Aorta (tissue), 5 donors: Measurements from ENCODE around the gene CFAP99. TPM values are rescaled to one million over a fixed set of nuclear protein-coding genes. Genes with fewer than 3 reads are reported as not detected.

ENCODE experiments used
- ATAC-seq: fragments of 200-7000 bp; cut with Tn5 transposase; one replicate; pipeline ENCODE4 v1.9.1; 2022; ENCODE audit warnings: moderate library complexity; ENCODE audit not compliant: low FRiP score
- DNase-seq, 2 donors: peaks; one replicate each; pipeline ENCODE4 v3.0.0-alpha.2; 2020
- H3K27ac ChIP-seq, 2 donors: one replicate each; pipeline ENCODE4 v1.5.1; 2013; ENCODE audit warnings: low read length in 2 of 2, mild to moderate bottlenecking in 2 of 2, moderate library complexity in 2 of 2, control low read depth in 1 of 2, inconsistent platforms in 1 of 2, low read depth in 1 of 2
- H3K27me3 ChIP-seq, 2 donors: one replicate each; pipeline ENCODE4 v1.6.1; 2013; ENCODE audit warnings: control low read depth in 1 of 2, low read length in 1 of 2, mild to moderate bottlenecking in 1 of 2, moderate library complexity in 1 of 2; ENCODE audit not compliant: insufficient read depth in 2 of 2, control insufficient read depth in 1 of 2
- H3K36me3 ChIP-seq, 2 donors: one replicate each; pipeline ENCODE4 v1.6.1; 2013; ENCODE audit warnings: control low read depth in 1 of 2, low read length in 1 of 2, mild to moderate bottlenecking in 1 of 2; ENCODE audit not compliant: insufficient read depth in 2 of 2, control insufficient read depth in 1 of 2
- H3K4me1 ChIP-seq, 2 donors: one replicate each; pipeline ENCODE4 v1.6.1; 2013; ENCODE audit warnings: low read length in 2 of 2, control low read depth in 1 of 2, mild to moderate bottlenecking in 1 of 2, moderate library complexity in 1 of 2; ENCODE audit not compliant: insufficient read depth in 2 of 2, control insufficient read depth in 1 of 2
- H3K4me3 ChIP-seq, 2 donors: one replicate each; pipeline ENCODE4 v1.5.1; 2013; ENCODE audit warnings: low read length in 2 of 2, control low read depth in 1 of 2, mild to moderate bottlenecking in 1 of 2
- H3K9me3 ChIP-seq: one replicate; pipeline ENCODE4 v1.6.1; 2013; ENCODE audit warnings: mild to moderate bottlenecking, low read length; ENCODE audit not compliant: control insufficient read depth
- WGBS, 2 donors: extraction: QIAGEN DNeasy Blood & Tissue Kit; methylation state at CpG; one replicate each; pipeline ENCODE4 v1.1.7; 2013; 5-methylcytosine and 5-hydroxymethylcytosine counted together
- intact Hi-C, 2 donors: fragments of 100-400 bp; cut with DNase I; formaldehyde crosslinking; loops; one replicate each; pipeline versions ENCODE4 v1.14.2 to v1.15.0; 2022
- long read RNA-seq, 2 donors: library from polyadenylated mRNA; unstranded; transcript quantifications; one replicate each; pipeline ENCODE4 v2.0.0, GENCODE V29; 2020 to 2021
- polyA plus RNA-seq, 2 donors: library from polyadenylated mRNA; stranded (reverse); fragments of 200-250 nt; gene quantifications; one replicate each; pipeline ENCODE4 v1.2.3, GENCODE V29; 2013
- total RNA-seq, 2 donors: library from RNA; stranded (reverse); fragmentation: NEBNext Ultra II Directional; extraction: Animal tissue kit (Norgen Biotek cat#: 25700); gene quantifications; one replicate each; pipeline ENCODE4 v1.2.1, GENCODE V29; 2021
- donor health status: healthy with polysubstance abuse.
- donor health status: Bipolar disorder and iron deficiency.
- donor health status: DM: no; HTN: no; CAD: no.
- donor health status: DM: no; HTN: no; CAD: no.
- donor health status: DM: yes; HTN: yes; CAD: no.

Gene CFAP99
- total RNA-seq: under 1 TPM in 1 of 2 donors, not detected in 1; 0.13 TPM
- polyA plus RNA-seq: not detected
- long read RNA-seq, donor 1: 0 reads
- long read RNA-seq, donor 2: 0 reads

DNA sequence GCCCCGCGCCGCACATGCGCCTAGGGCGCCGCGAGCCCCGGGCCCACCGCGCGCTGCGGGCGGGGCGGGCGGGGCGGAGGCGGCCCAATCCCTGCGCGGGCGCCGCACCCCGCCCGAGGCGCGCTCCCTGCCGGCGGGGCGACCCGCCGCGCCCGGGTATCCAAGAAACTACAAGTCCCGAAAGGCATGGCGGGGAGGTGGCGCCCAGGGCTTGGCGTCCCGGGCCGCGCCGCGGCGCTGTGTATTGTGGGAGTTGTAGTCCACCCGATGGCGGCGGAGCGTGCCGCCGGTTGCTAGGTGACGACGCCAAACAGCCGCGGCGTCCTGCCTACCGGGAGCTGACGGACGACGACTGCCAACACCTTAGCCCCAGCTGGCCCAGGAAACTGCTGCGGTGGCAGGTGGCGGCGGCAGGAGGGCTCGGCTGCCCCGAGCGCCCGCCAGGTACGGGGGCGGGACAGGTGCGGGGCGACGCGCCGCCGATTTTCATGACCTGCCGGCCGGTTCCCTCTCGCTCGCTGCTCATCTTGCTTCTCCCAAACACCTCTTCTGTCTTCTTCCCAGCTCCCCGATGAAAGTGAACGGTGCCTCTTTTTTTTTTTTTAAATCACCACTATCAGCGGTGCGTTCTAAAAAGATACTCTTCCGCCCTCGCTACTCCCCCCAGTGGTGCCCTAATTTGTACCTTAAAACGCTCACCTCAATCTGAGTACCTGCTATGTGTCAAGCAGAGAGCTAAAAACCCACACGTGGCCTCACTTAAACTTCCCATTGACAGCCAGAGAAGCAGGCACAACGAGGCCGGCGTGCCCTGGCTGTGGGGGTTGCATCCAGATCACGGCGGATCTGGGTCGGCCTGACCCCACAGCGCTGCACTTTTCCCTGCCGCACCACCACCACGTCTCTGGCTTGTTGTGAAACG, at the start of gene CFAP99:
Gene CFAP99 (plus strand): TSS at position 306 of the 922 bp plus-strand sequence.
- Histone ChIP-seq H3K36me3 (no peaks in the 10 kb centered on the region), H3K27ac (no peak within 1 kb of the TSS), H3K9me3 (no peaks in the 10 kb centered on the region), H3K27me3 (no peaks in the 10 kb centered on the region), H3K4me3 (peak within 1 kb of the TSS; percentile 77 to 91), H3K4me1 (peaks cover 0 to 3% of the 10 kb centered on the region in 2 donors)
- intact Hi-C loops: loop anchor here (2.0 to 10.0 kb wide), 3 partner anchors 118 to 157 kb away; partner anchors contain the start of genes MXD4 (in 2 of the 2) and FAM193A (in 1 of the 2)
- 1% methylated on average over 78 to 94 of the region's 94 CpGs for WGBS, 2 donors
- ATAC-seq (peak; percentile 96), DNase-seq (peak; percentile 99)

GRCh38 chr4:2370597-2371320, 48.0 kb upstream of the CFAP99 start:
- WGBS, 2 donors: 83 to 85% methylated on average over 26 of the region's 26 CpGs
- no peaks in the 10 kb centered on the region for H3K36me3 ChIP-seq
- ATAC-seq (no peak), DNase-seq (peak; percentile 37 to 70)
- H3K27me3 ChIP-seq: no peaks in the 10 kb centered on the region
- no peaks in the 10 kb centered on the region for H3K4me1 ChIP-seq
- peaks cover 2% of the 10 kb centered on the region for H3K9me3 ChIP-seq
- H3K4me3 ChIP-seq: no peak overlapping the region
- no peak overlapping the region for H3K27ac ChIP-seq
- intact Hi-C loops: no loop called here

DNA sequence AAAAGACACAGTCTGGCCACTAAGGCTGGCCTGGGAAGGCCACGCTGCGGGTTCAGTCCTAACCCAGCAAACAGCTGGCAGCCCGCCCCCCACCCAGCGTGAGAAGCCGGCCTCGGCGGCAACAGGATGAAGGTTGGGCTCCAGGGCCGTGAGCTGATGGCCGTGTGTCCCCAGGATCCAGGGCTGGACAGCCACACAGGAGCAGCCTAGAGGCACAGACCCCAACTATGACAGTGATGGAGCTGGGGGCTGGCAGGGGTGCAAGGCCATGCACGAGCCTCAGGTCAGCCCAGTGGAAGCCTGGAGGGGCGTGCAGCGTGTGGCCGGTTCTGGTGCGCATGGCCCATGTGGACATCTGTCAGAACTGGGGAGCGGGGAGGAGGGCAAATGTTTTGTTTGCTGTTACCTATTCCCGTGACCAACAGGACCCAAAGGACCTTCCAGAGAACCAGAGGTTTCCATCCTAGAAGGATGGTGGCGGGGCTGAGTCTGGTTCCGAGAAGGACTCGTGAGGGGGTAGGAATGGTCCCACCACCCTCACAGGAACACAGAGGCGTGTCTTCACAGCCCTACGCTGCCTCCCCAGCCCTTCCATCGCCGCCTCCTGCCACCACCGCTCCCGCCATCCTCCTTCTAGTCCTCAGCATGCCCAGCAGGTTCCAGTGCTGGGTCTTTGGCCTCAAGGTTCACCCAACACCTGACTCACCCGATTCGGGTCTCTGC, 46.8 kb upstream of the CFAP99 start:
- Histone ChIP-seq H3K36me3 (no peaks in the 10 kb centered on the region), H3K4me1 (no peaks in the 10 kb centered on the region), H3K4me3 (no peak overlapping the region), H3K27me3 (no peaks in the 10 kb centered on the region), H3K9me3 (peaks cover 2% of the 10 kb centered on the region), H3K27ac (no peak overlapping the region)
- intact Hi-C loops: no loop called here
- 72 to 77% methylated on average over 27 of the region's 27 CpGs for WGBS, 2 donors
- no peak for ATAC-seq
- DNase-seq: peak; percentile 30 to 66

- intact Hi-C loops: no loop called here
- no peak overlapping the region for H3K27ac ChIP-seq
- no peaks in the 10 kb centered on the region for H3K27me3 ChIP-seq
- H3K4me1 ChIP-seq: no peaks in the 10 kb centered on the region
- DNase-seq: no peak
- H3K9me3 ChIP-seq: peaks cover 2% of the 10 kb centered on the region
- H3K36me3 ChIP-seq: no peaks in the 10 kb centered on the region
- no peak overlapping the region for H3K4me3 ChIP-seq
- ATAC-seq: peak; percentile 61
- 90 to 91% methylated on average over 13 to 14 of the region's 14 CpGs for WGBS, 2 donors
Measured at GRCh38 chr4:2372488-2373030, 46.2 kb upstream of the CFAP99 start.

GRCh38 chr4:2373532-2373931, 45.2 kb upstream of the CFAP99 start:
- H3K9me3 ChIP-seq: peaks cover 2% of the 10 kb centered on the region
- WGBS, 2 donors: 79 to 88% methylated on average over 7 of the region's 7 CpGs
- no peak overlapping the region for H3K27ac ChIP-seq
- no peak for DNase-seq
- intact Hi-C loops: no loop called here
- H3K4me3 ChIP-seq: no peak overlapping the region
- H3K4me1 ChIP-seq: no peaks in the 10 kb centered on the region
- no peaks in the 10 kb centered on the region for H3K27me3 ChIP-seq
- no peak for ATAC-seq
- no peaks in the 10 kb centered on the region for H3K36me3 ChIP-seq

DNA sequence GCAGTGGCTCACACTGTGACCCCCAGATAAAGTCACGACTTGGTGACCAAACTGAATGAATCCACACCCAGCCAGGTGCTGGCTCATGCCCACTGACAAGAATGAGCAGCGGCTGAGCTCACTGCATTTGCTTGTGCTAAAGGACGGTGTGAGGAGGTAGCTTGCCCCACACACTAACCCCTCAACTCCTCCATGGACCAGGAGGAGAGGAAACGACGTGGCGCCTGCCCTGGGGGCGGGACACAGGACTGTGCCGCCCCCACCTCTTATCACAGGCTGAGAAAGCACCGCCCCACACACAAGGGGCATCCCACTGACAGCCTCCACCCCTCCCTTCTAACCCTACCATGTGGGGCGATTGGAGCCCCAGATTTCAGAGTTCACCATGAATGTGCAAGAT, 43.3 kb upstream of the CFAP99 start:
- intact Hi-C loops: no loop called here
- ATAC-seq (no peak), DNase-seq (no peak)
- whole genome bisulfite sequencing, 2 donors: 73 to 75% methylated on average over 10 of the region's 10 CpGs
- Histone ChIP-seq H3K36me3 (no peaks in the 10 kb centered on the region), H3K27me3 (no peaks in the 10 kb centered on the region), H3K4me1 (no peaks in the 10 kb centered on the region), H3K9me3 (no peaks in the 10 kb centered on the region), H3K27ac (no peak overlapping the region), H3K4me3 (no peak overlapping the region)

DNA sequence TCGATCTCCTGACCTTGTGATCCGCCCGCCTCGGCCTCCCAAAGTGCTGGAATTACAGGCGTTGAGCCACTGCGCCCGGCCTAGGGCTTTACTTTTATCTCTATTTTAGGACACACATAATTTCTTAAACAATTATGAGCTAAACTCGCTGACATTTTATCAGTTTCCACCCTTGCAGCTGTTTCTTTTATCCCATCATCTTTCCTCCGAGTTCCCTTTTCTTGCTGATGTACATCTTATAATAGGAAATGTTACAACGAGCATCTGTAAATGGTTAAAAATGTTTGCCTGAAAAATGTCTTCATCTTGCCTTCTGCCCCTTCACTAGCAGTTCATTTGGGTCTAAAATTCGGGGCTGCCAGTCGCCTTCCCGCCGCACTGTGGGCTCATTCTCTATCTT, 41.5 kb upstream of the CFAP99 start:
- DNase-seq (no peak), ATAC-seq (no peak)
- Histone ChIP-seq H3K27me3 (no peaks in the 10 kb centered on the region), H3K27ac (no peak overlapping the region), H3K4me3 (no peak overlapping the region), H3K36me3 (no peaks in the 10 kb centered on the region), H3K9me3 (no peaks in the 10 kb centered on the region), H3K4me1 (no peaks in the 10 kb centered on the region)
- WGBS, 2 donors: 84 to 88% methylated on average over 13 to 14 of the region's 14 CpGs
- intact Hi-C loops: no loop called here

DNA sequence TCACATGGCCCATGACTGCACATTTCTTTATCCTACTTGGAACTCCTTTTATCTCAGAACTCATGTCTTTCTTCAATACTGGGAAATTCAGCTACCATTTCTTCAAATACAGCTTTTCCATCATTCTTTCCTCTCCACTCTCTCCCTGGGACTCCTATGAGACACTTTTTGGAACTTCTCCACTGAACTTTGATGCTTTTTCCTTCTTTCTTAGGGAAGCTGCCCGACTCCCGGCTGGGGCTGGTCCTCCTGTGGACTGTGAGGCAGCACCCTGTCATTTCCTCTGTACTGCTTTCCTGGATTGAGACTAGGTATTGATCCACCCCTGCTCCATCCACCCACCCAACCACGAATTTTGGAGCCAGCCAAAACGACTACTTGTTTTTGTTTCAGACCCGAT, 40.4 kb upstream of the CFAP99 start:
- Histone ChIP-seq H3K4me1 (no peaks in the 10 kb centered on the region), H3K27me3 (no peaks in the 10 kb centered on the region), H3K4me3 (no peak overlapping the region), H3K9me3 (no peaks in the 10 kb centered on the region), H3K36me3 (no peaks in the 10 kb centered on the region), H3K27ac (no peak overlapping the region)
- DNase-seq (no peak), ATAC-seq (no peak)
- intact Hi-C loops: no loop called here
- WGBS, 2 donors: 69 to 70% methylated on average over 5 of the region's 5 CpGs
